ENCODE measurements around the gene BCL2. TPM values are rescaled to one million over a fixed set of nuclear protein-coding genes. Genes with fewer than 3 reads are reported as not detected.

BCL2 gene
- total RNA-seq, 1 experiment from 2014 or later: 2.5 TPM

- intact Hi-C loops (cut with micrococcal nuclease): no loop called here
- no peaks in the 10 kb centered on the region for H3K4me1 ChIP-seq (ENCODE audit: control insufficient read depth in 1 of 2, insufficient read depth in 2 of 2, low read length in 2 of 2)
- H3K9me3 ChIP-seq (ENCODE audit: control insufficient read depth in 1 of 2, insufficient read depth in 1 of 2, low read depth in 1 of 2, low read length in 2 of 2): no peaks in the 10 kb centered on the region
- RAD21 ChIA-PET (ENCODE audit: low non-redundant PET in 1 of 2, low total read pairs in 2 of 2, uncharacterized antibody in 2 of 2, unreplicated experiment in 2 of 2): no interaction called here
- H3K4me3 ChIP-seq (replicated peaks in 1 of 2; ENCODE audit: low read depth in 1 of 2, low read length in 2 of 2): no peak overlapping the region
- no peak for TF ChIP-seq EGR1 (IDR thresholded peaks at IDR 0.05; ENCODE audit: low read depth)
- no peak for TF ChIP-seq FOSL1 (IDR thresholded peaks at IDR 0.05; ENCODE audit: low read depth)
- TF ChIP-seq ELF1 (IDR thresholded peaks at IDR 0.05; ENCODE audit: borderline replicate concordance, low read depth): no peak
- BruUV-seq (replicated peaks): no TSS peak
- H3K27me3 ChIP-seq (ENCODE audit: insufficient read depth, low read length): peaks cover 6% of the 10 kb centered on the region; the same call in 1 of the 2 replicates
- H3K79me2 ChIP-seq (ENCODE audit: insufficient read depth, low read length): no peaks in the 10 kb centered on the region
- POLR2A ChIA-PET: no interaction called here
- no peaks in the 10 kb centered on the region for H4K20me1 ChIP-seq (ENCODE audit: insufficient read depth)
- H3K9me2 ChIP-seq (ENCODE audit: insufficient read depth): no peaks in the 10 kb centered on the region
- H3K27ac ChIP-seq (ENCODE audit: low read depth, low read length): no peak overlapping the region
- DNase-seq (ENCODE audit: low read depth, low spot score) (no peak), ATAC-seq (no peak)
- no peak overlapping the region for H3K4me2 ChIP-seq (ENCODE audit: low read length)
- no peak overlapping the region for H2AFZ ChIP-seq (ENCODE audit: low read depth, low read length, poor library complexity, severe bottlenecking)
- no peak overlapping the region for H3K9ac ChIP-seq (ENCODE audit: low read length)
- no peaks in the 10 kb centered on the region for H3K36me3 ChIP-seq (ENCODE audit: control insufficient read depth in 1 of 2, insufficient read depth in 2 of 2, low read length in 2 of 2)
- CTCF ChIA-PET: no interaction called here
Measured at GRCh38 chr18:63253014-63253413, 66.6 kb downstream of the BCL2 start.

- RAD21 ChIA-PET (ENCODE audit: low non-redundant PET in 1 of 2, low total read pairs in 2 of 2, uncharacterized antibody in 2 of 2, unreplicated experiment in 2 of 2): no interaction called here
- TF ChIP-seq JUND (IDR thresholded peaks at IDR 0.05): no peak
- no peak for TF ChIP-seq RAD21 (IDR thresholded peaks at IDR 0.05; ENCODE audit: low read depth)
- no peak for TF ChIP-seq ATF3 (IDR thresholded peaks at IDR 0.05)
- TF ChIP-seq, protein P1, sequence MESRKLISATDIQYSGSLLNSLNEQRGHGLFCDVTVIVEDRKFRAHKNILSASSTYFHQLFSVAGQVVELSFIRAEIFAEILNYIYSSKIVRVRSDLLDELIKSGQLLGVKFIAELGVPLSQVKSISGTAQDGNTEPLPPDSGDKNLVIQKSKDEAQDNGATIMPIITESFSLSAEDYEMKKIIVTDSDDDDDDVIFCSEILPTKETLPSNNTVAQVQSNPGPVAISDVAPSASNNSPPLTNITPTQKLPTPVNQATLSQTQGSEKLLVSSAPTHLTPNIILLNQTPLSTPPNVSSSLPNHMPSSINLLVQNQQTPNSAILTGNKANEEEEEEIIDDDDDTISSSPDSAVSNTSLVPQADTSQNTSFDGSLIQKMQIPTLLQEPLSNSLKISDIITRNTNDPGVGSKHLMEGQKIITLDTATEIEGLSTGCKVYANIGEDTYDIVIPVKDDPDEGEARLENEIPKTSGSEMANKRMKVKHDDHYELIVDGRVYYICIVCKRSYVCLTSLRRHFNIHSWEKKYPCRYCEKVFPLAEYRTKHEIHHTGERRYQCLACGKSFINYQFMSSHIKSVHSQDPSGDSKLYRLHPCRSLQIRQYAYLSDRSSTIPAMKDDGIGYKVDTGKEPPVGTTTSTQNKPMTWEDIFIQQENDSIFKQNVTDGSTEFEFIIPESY (IDR thresholded peaks at IDR 0.05; ENCODE audit: extremely low read depth, insufficient replicate concordance, low read length): no peak
- no peak for TF ChIP-seq YY1 (IDR thresholded peaks at IDR 0.05; ENCODE audit: extremely low read depth, insufficient replicate concordance, low read depth, low read length)
- TF ChIP-seq ZFX (IDR thresholded peaks at IDR 0.05): no peak
- TF ChIP-seq EZH2phosphoT487 (IDR thresholded peaks at IDR 0.05; ENCODE audit: borderline replicate concordance): no peak
- TF ChIP-seq REST (IDR thresholded peaks at IDR 0.05; ENCODE audit: low read depth): no peak
- no peak for TF ChIP-seq FOSL1 (IDR thresholded peaks at IDR 0.05; ENCODE audit: low read depth)
- TF ChIP-seq, protein P2, sequence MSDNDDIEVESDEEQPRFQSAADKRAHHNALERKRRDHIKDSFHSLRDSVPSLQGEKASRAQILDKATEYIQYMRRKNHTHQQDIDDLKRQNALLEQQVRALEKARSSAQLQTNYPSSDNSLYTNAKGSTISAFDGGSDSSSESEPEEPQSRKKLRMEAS (IDR thresholded peaks at IDR 0.05): no peak
- no peak for TF ChIP-seq SIN3A (IDR thresholded peaks at IDR 0.05; ENCODE audit: low read depth)
- TF ChIP-seq CEBPB (IDR thresholded peaks at IDR 0.05; ENCODE audit: low read depth): no peak
Measured at GRCh38 chr18:63249771-63250170, 69.8 kb downstream of the BCL2 start.

More at GRCh38 chr18:63249771-63250170, 69.8 kb downstream of the BCL2 start:
- Histone ChIP-seq H3K4me2 (ENCODE audit: low read length) (no peak overlapping the region), H3K4me3 (replicated peaks in 1 of 2; ENCODE audit: low read depth in 1 of 2, low read length in 2 of 2) (no peak overlapping the region), H3K27ac (ENCODE audit: low read depth, low read length) (no peak overlapping the region), H3K27me3 (ENCODE audit: insufficient read depth, low read length) (no peaks in the 10 kb centered on the region; the same call in 1 of the 2 replicates), H3K4me1 (ENCODE audit: control insufficient read depth in 1 of 2, insufficient read depth in 2 of 2, low read length in 2 of 2) (no peaks in the 10 kb centered on the region), H3K9me2 (ENCODE audit: insufficient read depth) (no peaks in the 10 kb centered on the region), H3K9me3 (ENCODE audit: control insufficient read depth in 1 of 2, insufficient read depth in 1 of 2, low read depth in 1 of 2, low read length in 2 of 2) (no peaks in the 10 kb centered on the region), H2AFZ (ENCODE audit: low read depth, low read length, poor library complexity, severe bottlenecking) (no peak overlapping the region), H3K9ac (ENCODE audit: low read length) (no peak overlapping the region), H3K79me2 (ENCODE audit: insufficient read depth, low read length) (no peaks in the 10 kb centered on the region), H4K20me1 (ENCODE audit: insufficient read depth) (no peaks in the 10 kb centered on the region), H3K36me3 (ENCODE audit: control insufficient read depth in 1 of 2, insufficient read depth in 2 of 2, low read length in 2 of 2) (no peaks in the 10 kb centered on the region)
- ChIA-PET POLR2A (no interaction called here), CTCF (no interaction called here)
- DNase-seq (ENCODE audit: low read depth, low spot score): no peak
- ATAC-seq: no peak
- intact Hi-C loops (cut with micrococcal nuclease): no loop called here
- BruUV-seq (replicated peaks): no TSS peak
